GM08714 (cell line): ENCODE measurements around the gene SLC36A2.
"Not testable (repeated sequence)": the region's sequence is repeated elsewhere in the genome, so short reads cannot be mapped to it uniquely, and the experiment has no call there.

Experiments used
- H3K4me3 ChIP-seq: fragments of 200-500 bp; sonication (Bioruptor generic); 2 replicates; pipeline ENCODE4 v1.5.1; 2014; ENCODE audit warnings: mild to moderate bottlenecking, low read length, inconsistent platforms
- ZNF274 ChIP-seq: IDR thresholded peaks from 2 replicates; pipeline ENCODE4 v1.6.1; 2012; ENCODE audit warnings: mild to moderate bottlenecking, low read depth, low read length

SLC36A2 gene

DNA sequence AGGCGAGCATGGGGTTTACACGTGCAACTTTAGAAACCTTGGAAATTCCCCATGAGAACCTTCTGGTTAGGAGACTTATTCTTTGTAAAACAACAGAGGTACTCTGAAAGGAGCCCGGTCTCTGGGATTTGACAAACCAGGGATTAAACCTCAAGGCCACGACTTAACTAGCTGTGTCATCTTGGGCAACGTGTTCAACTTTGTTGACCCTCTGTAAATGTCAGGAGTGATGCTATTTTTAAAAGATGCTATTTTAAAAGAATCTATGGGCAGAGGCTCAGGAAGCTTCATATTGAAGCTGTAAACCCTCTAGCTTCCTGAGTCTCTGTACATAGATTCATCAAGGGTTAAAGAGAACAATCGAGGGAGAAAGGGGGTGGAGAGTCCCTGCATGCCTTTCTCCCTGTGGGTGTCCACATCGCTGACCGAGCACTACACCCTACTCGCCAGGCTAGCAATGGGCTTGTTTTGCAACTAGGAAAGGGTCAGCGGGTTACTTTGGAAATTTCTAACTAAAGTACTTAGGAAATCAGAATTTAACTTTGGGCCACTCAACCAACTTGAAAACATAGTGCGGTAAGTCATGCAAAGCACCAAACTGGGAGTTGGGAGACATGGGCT, 2.1 kb downstream of the SLC36A2 start:
- H3K4me3 ChIP-seq: no peak overlapping the region
- no peak for TF ChIP-seq ZNF274

DNA sequence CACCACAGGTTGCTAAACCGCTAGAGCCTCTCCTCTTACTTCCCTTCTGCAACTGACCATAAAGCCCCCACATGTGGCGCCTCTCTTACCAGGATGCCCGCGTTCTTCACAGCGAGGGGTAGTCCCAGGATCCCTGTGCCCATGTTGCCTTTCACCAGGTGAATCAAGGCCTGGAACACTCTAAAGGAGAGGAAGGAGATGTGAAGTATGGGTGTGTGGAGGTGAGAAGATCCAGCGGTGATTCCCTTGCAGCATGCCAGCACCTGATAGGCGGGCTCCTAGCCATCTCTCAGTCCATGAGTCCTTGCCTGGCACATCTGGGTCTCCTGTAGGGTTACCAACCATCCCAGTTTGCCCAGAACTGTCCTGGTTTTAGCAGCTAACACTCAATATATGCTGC, 3.3 kb downstream of the SLC36A2 start:
- no peak for TF ChIP-seq ZNF274

DNA sequence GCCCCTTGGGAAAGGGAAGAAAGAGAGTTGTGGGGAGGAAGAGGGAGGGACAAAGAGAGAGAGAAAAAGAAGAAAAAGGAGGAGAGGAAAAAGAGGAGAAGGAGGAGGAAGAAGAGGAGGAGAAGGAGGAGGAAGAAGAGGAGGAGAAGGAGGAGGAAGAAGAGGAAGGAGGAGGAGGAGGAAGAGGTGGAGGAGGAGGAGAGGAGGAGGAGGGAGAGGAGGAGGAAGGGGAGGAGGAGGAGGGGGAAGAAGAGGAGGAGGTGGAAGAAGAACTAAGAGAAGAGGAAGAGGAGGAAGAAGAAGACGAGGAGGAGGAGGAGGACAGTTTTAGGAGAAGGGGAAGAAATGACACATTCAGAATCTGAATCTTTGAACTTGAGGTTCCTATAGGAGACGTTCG, 7.4 kb downstream of the SLC36A2 start:
- TF ChIP-seq ZNF274: no peak
- no peak overlapping the region for H3K4me3 ChIP-seq

More for the DNA sequence above, 3.3 kb downstream of the SLC36A2 start:
- H3K4me3 ChIP-seq: no peak overlapping the region

DNA sequence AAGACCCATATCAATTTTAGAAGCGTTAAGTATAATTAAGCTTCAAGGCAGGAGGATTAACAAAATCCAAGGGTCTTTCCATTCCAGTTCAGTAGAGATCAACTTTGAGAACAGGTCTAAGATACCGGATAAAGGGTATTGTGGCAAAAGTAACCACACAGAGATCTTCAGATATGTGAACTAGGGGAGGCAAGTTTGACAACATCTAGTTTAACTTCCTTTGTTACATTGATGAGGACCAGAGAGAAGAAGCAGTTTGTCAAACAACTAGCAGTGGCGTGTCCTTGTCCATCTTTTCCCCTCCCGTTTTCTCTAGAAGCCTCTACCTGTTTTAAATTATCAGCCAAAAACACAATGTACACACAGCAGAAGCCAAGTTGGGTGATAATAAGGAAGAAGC, 8.6 kb downstream of the SLC36A2 start:
- no peak for TF ChIP-seq ZNF274

DNA sequence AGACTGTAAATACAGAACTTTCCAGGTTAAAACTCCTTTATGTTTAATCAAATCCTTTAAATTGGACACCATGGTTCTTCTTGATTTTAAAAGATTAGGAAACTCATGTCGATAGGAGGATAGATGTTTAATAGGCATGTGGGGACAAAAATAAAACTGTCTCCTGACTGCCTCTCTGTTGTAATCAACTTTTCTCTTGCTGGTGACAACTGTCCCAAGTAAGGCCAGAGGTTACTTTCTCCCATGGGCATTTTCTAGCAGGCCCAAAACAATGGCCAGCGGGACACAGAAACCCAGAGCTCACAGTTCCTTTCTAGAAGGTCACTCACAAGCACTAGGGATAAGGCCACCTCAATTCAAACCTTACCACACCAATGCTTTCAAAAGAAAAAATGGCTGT, 14.5 kb downstream of the SLC36A2 start:
- H3K4me3 ChIP-seq: no peak overlapping the region
- no peak for TF ChIP-seq ZNF274

More for the DNA sequence above, 8.6 kb downstream of the SLC36A2 start:
- no peak overlapping the region for H3K4me3 ChIP-seq

DNA sequence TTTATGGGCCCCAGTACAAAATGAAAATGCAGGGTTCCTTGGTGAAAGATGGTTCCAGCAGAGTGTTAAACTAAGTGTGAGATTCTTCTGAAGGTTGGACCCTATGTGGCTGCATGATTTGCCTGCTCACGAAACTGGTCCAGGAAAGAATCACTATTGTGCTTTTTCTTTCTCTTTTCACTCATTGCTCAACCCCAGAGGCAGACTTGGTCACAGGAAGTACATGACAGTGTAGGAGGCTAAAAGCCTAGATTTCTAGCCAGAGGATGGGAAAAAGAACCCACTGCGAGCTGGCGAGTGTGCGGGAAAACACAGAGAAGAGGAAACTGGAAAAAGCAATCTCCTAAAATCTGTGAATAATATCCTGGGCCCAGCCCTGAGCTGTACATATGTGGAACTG, 18.6 kb downstream of the SLC36A2 start:
- no peak overlapping the region for H3K4me3 ChIP-seq
- TF ChIP-seq ZNF274: no peak

DNA sequence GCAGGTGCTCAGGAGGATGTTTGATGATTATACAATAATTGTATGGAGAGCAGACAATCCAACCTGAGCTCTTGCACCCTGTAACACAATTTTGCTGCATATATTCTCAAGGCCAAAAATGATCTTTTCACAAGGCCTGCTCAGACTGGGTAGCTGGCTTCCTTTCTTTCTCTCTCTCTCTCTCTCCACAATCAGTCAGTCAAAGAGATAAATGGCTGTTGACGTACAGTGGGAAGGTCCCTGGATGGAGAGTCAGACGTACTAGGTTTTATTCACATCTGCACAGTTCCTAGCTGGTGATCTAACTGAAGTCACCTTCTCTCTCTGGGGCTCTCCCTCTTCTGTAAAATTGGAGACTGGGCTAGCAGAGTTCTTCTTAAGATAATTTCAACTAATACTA, 19.8 kb downstream of the SLC36A2 start:
- no peak for TF ChIP-seq ZNF274
- no peak overlapping the region for H3K4me3 ChIP-seq

DNA sequence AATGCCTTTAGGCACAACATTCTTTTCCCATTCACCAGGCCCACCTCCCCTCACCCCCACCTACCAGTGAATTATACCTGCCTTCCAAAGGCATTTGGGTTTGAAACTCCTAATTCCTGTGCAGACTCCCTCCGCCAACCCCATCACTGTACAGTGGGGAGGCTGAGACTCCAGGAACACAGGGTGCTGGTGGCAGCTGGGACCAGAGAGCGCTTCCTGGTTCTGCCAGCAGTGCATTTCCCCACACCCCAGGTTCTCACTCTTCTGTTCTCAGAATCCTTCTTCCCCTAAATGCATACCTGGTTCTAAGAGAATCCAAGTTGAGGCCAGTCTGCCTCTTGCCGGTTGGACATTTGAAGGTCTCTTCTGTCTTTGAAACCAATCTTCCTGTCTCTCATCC, 21.1 kb downstream of the SLC36A2 start:
- H3K4me3 ChIP-seq: no peak overlapping the region
- no peak for TF ChIP-seq ZNF274

DNA sequence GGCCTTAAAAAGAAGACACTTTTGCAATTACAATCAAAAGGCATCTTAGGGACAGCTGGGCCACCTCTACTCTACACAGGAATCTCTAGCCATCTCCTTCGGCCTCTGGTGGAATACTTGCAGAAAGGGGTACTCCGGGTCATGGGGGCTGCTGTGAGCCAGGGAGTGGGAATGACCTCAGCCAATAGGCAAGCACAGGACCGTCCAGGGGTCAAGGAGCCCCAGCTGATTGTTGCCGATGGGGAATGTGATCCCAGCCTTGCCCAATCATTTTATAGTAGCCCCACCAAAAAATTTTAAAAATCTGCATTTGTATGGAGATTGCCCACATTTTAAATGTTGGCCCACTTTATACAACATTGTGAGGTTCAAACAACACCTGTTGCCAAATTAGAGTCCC, 26.9 kb downstream of the SLC36A2 start:
- H3K4me3 ChIP-seq: no peak overlapping the region
- no peak for TF ChIP-seq ZNF274

DNA sequence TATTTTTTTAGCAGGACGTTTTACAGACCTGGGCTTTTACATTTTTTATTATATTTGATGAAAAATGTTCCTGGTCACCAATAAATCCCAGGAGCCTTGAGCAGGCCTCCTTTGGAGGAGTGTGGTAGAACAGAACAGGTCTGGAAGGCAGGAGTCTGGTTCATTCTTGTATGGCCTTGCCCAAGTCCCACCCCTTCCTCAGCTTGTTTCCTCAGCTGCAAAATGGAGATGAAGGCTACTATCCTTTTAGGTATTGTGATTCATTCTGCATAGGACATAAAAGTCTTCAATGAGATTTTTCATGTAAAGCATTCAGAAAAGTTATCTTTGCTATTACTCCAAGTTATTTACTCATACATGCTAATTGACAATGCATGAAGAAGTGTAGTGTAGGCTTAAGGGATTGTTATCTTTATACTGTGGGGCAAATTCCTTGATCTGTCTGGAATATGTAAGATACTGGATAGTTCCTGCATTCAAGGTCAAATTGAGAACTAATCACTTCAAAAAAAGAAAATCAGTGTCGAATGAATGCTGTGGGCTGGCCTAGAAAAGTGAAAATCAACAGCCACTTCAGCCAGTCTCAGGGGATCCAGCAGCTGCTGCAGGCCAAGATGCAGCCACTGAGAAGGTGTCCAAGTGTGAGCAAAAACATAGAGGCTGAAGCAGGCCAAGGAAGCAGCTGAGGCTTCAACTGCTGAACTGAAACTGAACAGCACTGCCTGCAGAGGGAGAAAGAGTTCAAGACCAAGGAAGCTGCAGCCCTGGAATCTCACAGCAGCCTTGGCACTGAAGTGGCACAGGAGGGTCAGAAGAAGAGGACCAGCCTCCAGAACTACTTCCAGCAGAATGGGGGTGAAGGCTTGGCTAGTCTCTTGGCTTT, 28.3 kb downstream of the SLC36A2 start:
- H3K4me3 ChIP-seq: no peak overlapping the region
- no peak for TF ChIP-seq ZNF274

DNA sequence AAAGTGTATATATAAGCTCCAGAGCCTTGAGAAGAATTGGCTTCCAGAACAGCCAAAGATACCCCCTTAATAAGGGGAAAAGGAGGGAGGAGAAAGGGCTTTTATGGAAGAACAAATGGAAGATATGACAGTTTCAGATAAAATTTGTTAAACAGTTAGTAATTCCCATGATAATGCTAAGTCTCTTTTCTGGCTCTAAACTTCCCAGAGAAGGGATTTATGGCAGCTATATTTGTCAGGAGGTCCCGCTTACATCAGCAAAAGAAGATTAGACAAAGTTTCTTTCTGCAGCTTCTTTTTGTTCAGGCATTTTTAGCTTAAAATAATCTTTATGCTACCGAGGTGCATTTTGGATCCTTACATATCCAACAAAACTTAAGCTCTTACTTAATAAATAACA, 29.5 kb downstream of the SLC36A2 start:
- H3K4me3 ChIP-seq: no peak overlapping the region
- no peak for TF ChIP-seq ZNF274

DNA sequence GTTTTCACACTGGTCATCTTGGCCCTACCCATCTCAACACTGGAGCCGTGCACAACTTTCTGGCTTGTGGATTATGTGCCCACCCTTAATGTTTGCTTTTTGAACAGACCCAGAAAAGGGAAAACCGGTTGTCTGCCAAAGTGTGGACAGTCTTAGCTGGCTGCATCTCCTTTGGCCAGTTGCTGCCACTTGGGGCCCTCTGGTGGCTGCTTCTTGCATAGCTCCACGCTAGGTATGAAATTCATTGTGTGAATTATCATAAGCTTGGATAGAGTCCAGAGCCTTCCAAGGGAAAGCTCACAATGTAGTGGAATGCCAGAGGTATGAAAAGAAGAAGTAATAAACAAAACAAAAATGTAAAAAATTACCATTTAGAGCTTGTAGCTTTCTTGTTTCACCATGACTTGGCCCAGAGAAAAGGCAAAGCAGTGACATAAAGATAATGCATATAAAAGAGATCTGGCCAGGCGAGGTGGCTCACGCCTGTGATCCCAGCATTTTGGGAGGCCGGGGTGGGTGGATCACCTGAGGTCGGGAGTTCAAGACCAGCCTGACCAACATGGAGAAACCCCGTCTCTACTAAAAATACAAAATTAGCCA, 31.3 kb downstream of the SLC36A2 start:
- no peak for TF ChIP-seq ZNF274
- H3K4me3 ChIP-seq: no peak overlapping the region

DNA sequence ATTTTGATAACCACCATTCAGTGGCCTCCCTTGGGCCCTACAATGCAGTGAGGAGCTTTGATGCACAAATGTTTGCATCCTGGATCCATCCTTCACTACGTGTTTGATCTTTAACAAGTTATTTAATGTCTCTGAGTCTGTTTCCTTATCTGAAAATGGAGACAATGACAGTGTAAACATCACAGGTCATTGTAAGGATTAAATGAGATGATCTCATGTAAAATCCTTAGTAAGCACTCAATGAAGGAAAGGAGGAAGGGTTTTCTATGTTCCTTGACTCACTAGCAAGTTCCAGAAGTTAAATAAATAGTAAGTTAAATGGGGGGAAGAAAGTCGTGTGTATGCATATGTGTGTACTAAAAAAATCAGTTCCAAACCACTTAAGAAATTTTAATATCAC, 34.0 kb downstream of the SLC36A2 start:
- TF ChIP-seq ZNF274: no peak

DNA sequence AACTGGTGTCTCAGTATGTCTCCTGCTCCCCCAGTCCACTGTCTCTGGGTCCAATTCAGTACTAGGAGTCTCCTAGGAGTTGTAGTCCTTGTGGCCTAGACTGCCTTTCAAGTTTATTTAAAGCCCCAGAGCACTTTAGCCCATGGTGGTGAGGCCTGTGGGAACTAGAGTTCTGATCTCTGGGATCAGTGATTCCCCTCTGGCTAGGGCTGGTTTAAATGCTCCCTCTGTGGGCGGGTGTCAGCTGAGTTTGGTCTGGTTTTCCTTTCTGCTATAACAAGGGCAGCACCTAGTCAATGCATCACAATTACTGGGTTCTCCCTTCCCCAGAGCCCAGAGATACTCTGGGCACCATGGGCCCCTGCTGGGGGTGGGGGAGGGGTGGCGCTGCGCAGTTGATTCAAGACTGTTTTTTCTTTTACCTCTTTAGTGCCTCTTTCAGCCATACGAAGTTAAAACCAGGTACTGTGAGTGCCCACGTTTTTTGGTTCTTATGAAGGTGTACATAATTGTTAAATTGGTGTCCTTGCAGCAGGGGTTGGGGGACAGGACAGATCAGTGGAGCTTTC, 34.5 kb downstream of the SLC36A2 start:
- TF ChIP-seq ZNF274: no peak
- H3K4me3 ChIP-seq: no peak overlapping the region

More for the DNA sequence above, 34.0 kb downstream of the SLC36A2 start:
- H3K4me3 ChIP-seq: no peak overlapping the region

DNA sequence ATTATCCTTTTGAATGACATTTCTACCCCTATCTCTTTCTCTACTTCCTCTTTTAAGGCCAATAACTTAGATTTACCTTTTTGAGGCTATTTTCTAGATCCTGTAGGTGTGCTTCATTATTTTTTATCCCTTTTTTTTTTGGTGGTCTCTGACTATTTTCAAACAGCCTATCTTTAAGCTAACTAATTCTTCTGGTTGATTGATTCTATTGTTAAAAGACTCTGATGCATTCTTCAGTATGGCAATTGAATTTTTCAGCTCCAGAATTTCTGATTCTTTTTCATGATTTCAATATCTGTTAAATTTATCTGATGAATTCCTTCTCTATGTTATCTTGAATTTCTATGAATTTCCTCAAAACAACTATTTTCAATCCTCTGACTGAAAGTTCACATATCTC, 36.4 kb downstream of the SLC36A2 start:
- no peak for TF ChIP-seq ZNF274
- H3K4me3 ChIP-seq: no peak overlapping the region

DNA sequence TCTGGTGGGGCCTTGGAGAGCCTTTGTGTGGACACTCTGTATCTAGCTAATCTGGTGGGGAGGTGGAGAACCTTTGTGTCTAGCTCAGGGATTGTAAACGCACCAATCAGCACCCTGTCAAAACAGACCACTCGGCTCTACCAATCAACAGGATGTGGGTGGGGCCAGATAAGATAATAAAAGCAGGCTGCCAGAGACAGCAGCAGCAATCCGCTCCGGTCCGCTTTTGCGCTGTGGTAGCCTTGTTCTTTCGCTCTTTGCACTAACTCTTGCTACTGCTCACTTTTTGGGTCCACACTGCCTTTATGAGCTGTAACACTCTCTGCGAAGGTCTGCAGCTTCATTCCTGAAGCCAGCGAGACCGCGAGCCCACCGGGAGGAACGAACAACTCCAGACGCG, 37.5 kb downstream of the SLC36A2 start:
- H3K4me3 ChIP-seq: not testable (repeated sequence)

DNA sequence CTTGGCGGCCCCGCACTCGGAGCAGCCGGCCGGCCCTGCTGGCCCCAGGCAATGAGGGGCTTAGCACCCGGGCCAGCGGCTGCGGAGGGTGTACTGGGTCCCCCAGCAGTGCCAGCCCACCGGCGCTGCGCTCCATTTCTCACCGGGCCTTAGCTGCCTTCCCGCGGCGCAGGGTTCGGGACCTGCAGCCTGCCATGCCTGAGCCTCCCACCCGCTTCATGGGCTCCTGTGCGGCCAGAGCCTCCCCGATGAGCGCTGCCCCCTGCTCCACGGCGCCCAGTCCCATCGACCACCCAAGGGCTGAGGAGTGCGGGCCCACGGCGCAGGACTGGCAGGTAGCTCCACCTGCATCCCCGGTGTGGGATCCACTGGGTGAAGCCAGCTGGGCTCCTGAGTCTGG, 38.1 kb downstream of the SLC36A2 start:
- H3K4me3 ChIP-seq: not testable (repeated sequence)
